A549 (cell line): ENCODE data around the gene KLHL22. TPM values are rescaled to one million over a fixed set of nuclear protein-coding genes. Genes with fewer than 3 reads are reported as not detected.

ENCODE experiments used
- ATAC-seq, 2 experiments: fragments of 200-7000 bp in 1 of 2; fragments of >200 bp in 1 of 2; cut with Nextera tagmentation in 1 of 2; cut with Tn5 transposase in 1 of 2; 3 replicates each; pipeline versions ENCODE4 v1.8.0 to v1.9.1; 2018 to 2020; ENCODE audit warnings: mild to moderate bottlenecking in 1 of 2, moderate library complexity in 1 of 2
- CTCF ChIA-PET: fragments of 300-600 bp; sonication (Branson Sonifier 250); formaldehyde crosslinking; extraction: SDS; loops from one replicate; lab custom pipeline; 2021; ENCODE audit warnings: antibody characterized with exemption, inconsistent platforms; lab: Yijun Ruan, JAX
- POLR2A ChIA-PET: fragments of 350-600 bp; formaldehyde crosslinking; extraction: SDS; loops from one replicate; lab custom pipeline; 2021; ENCODE audit warnings: antibody characterized with exemption, inconsistent platforms; lab: Yijun Ruan, JAX
- DNase-seq, 2 experiments: peaks; one replicate each; pipeline versions ENCODE4 v3.0.0 to v3.0.0-alpha.2; 2011 to 2016; ENCODE audit warnings: low read depth in 1 of 2, low spot score in 1 of 2
- FAIRE-seq: peaks from 2 replicates; lab custom pipeline; 2011; peaks lifted over from hg19 to GRCh38; lab: Jason Lieb, UNC
- H3K27ac ChIP-seq, 2 experiments: fragments of >200 bp; sonication (Bioruptor Twin); formaldehyde crosslinking; 3 replicates each; pipeline ENCODE4 v1.5.1; 2016 to 2017
- H3K4me1 ChIP-seq: fragments of >200 bp; sonication (Bioruptor Twin); formaldehyde crosslinking; 3 replicates; pipeline ENCODE4 v1.6.1; 2016
- H3K4me2 ChIP-seq: fragments of >200 bp; sonication (Bioruptor Twin); formaldehyde crosslinking; 3 replicates; pipeline ENCODE4 v1.6.1; 2016
- H3K4me3 ChIP-seq: fragments of >200 bp; sonication (Bioruptor Twin); formaldehyde crosslinking; 3 replicates; pipeline ENCODE4 v1.5.1; 2016
- H3K9me3 ChIP-seq: fragments of >200 bp; sonication (Bioruptor Twin); formaldehyde crosslinking; 3 replicates; pipeline ENCODE4 v1.6.1; 2016
- CBX2 ChIP-seq: fragments of 200-600 bp; sonication (generic); IDR thresholded peaks from 2 replicates; pipeline ENCODE4 v1.6.1; 2016; ENCODE audit warnings: low read depth, mild to moderate bottlenecking, borderline replicate concordance
- CBX8 ChIP-seq: fragments of 200-600 bp; sonication (generic); IDR thresholded peaks from 2 replicates; pipeline ENCODE4 v1.6.1; 2016
- CHD2 ChIP-seq: fragments of 150-350 bp; IDR thresholded peaks from 2 replicates; pipeline ENCODE4 v1.6.1; 2014; ENCODE audit warnings: low read length; ENCODE audit not compliant: partially characterized antibody
- CHD4 ChIP-seq: fragments of 200-600 bp; sonication (generic); IDR thresholded peaks from 2 replicates; pipeline ENCODE4 v1.6.1; 2016; ENCODE audit warnings: antibody characterized with exemption, mild to moderate bottlenecking, borderline replicate concordance
- EHF ChIP-seq: fragments of 250-450 bp; sonication (Bioruptor Pico); IDR thresholded peaks from 2 replicates; pipeline ENCODE4 v1.5.0; 2020; ENCODE audit warnings: mild to moderate bottlenecking
- EHMT2 ChIP-seq: fragments of 200-600 bp; sonication (generic); IDR thresholded peaks from 2 replicates; pipeline ENCODE4 v1.6.1; 2016; ENCODE audit warnings: antibody characterized with exemption, low read depth, mild to moderate bottlenecking, moderate library complexity
- EP300 ChIP-seq, 2 experiments: fragments of >200 bp; sonication (Bioruptor Twin); formaldehyde crosslinking; IDR thresholded peaks; 2 replicates in 1 of 2; 3 replicates in 1 of 2; pipeline ENCODE4 v1.6.1; 2016 to 2017
- FOXS1 ChIP-seq: fragments of 250-450 bp; sonication (Bioruptor Pico); IDR thresholded peaks from 2 replicates; pipeline ENCODE4 v1.5.0; 2020; ENCODE audit warnings: mild to moderate bottlenecking, moderate library complexity
- HDAC2 ChIP-seq: fragments of 200-600 bp; sonication (generic); IDR thresholded peaks from 2 replicates; pipeline ENCODE4 v1.6.1; 2016
- HOXB5 ChIP-seq: fragments of 250-450 bp; sonication (Bioruptor Pico); IDR thresholded peaks from 2 replicates; pipeline ENCODE4 v1.5.0; 2020; ENCODE audit warnings: mild to moderate bottlenecking, moderate library complexity
- JUNB ChIP-seq: fragments of >200 bp; sonication (Bioruptor Twin); formaldehyde crosslinking; IDR thresholded peaks from 2 replicates; pipeline ENCODE4 v1.6.1; 2016
- MAZ ChIP-seq: fragments of 150-350 bp; IDR thresholded peaks from 2 replicates; pipeline ENCODE4 v1.6.1; 2014; ENCODE audit warnings: antibody characterized with exemption, low read depth, low read length, borderline replicate concordance
- MYC ChIP-seq: IDR thresholded peaks from 2 replicates; pipeline ENCODE4 v1.6.1; 2012; ENCODE audit warnings: mild to moderate bottlenecking, inconsistent platforms, low read length, improper control_type of control experiment, borderline replicate concordance
- NFE2L2 ChIP-seq: fragments of 150-350 bp; conservative IDR thresholded peaks from 2 replicates; pipeline ENCODE4 v1.6.1; 2014; ENCODE audit warnings: low read length
- NPAS2 ChIP-seq: fragments of 250-450 bp; sonication (Bioruptor Pico); IDR thresholded peaks from 2 replicates; pipeline ENCODE4 v1.8.0; 2022; ENCODE audit warnings: mild to moderate bottlenecking, moderate library complexity, borderline replicate concordance
- PHF8 ChIP-seq: fragments of 200-600 bp; sonication (generic); IDR thresholded peaks from 2 replicates; pipeline ENCODE4 v1.6.1; 2016; ENCODE audit warnings: low read depth, mild to moderate bottlenecking, antibody characterized with exemption, moderate library complexity, borderline replicate concordance
- POLR2AphosphoS2 ChIP-seq: conservative IDR thresholded peaks from 2 replicates; pipeline ENCODE4 v1.6.1; 2012; ENCODE audit warnings: low read length, improper control_type of control experiment, inconsistent platforms
- RCOR1 ChIP-seq: fragments of 150-350 bp; IDR thresholded peaks from 2 replicates; pipeline ENCODE4 v1.6.1; 2014; ENCODE audit warnings: antibody characterized with exemption, low read length, low read depth
- RNF2 ChIP-seq: fragments of 200-600 bp; sonication (generic); IDR thresholded peaks from 2 replicates; pipeline ENCODE4 v1.6.1; 2016; ENCODE audit warnings: low read depth, mild to moderate bottlenecking, antibody characterized with exemption, moderate library complexity, borderline replicate concordance
- TFCP2L1 ChIP-seq: fragments of 250-450 bp; sonication (Bioruptor Pico); IDR thresholded peaks from 2 replicates; pipeline ENCODE4 v1.5.0; 2021; ENCODE audit warnings: mild to moderate bottlenecking
- TP53 ChIP-seq: fragments of 250-450 bp; sonication (Bioruptor Pico); IDR thresholded peaks from 2 replicates; pipeline ENCODE4 v1.5.0; 2021; ENCODE audit warnings: mild to moderate bottlenecking, moderate library complexity
- ZSCAN20 ChIP-seq: fragments of 250-450 bp; sonication (Bioruptor Pico); IDR thresholded peaks from 2 replicates; pipeline ENCODE4 v1.8.0; 2022; ENCODE audit warnings: mild to moderate bottlenecking, moderate library complexity
- WGBS: methylation state at CpG from one replicate; pipeline ENCODE4 v1.1.6; 2017; ENCODE audit errors: missing lambda C conversion rate; 5-methylcytosine and 5-hydroxymethylcytosine counted together
- polyA plus RNA-seq, 4 experiments: library from polyadenylated mRNA; depleted of rRNA in 3 of 4; stranded (reverse); fragments of >200 nt; fragmentation: RNase III in 1 of 4; extraction: RNeasy Plus Mini Kit Qiagen cat#74134 plus additional on column Dnase treatment in 1 of 4; gene quantifications; 2 replicates in 3 of 4; 3 replicates in 1 of 4; pipeline ENCODE4 v1.2.3, GENCODE V29; 2011 to 2017
- TF ChIP-seq, protein P1 (sequence below): fragments of 250-450 bp; sonication (Bioruptor Pico); IDR thresholded peaks from 2 replicates; pipeline ENCODE4 v1.5.0; 2020; ENCODE audit warnings: low read depth, mild to moderate bottlenecking, moderate library complexity
- TF ChIP-seq, protein P2 (sequence below): IDR thresholded peaks from 2 replicates; pipeline ENCODE4 v1.6.1; 2012
- TF ChIP-seq, protein P3 (sequence below): fragments of 150-350 bp; IDR thresholded peaks from 2 replicates; pipeline ENCODE4 v1.6.1; 2014; ENCODE audit warnings: low read depth, mild to moderate bottlenecking, low read length
- TF ChIP-seq, protein P4 (sequence below): fragments of >200 bp; sonication (Bioruptor Twin); formaldehyde crosslinking; IDR thresholded peaks from 3 replicates; pipeline ENCODE4 v1.5.1; 2016

The KLHL22 gene
- polyA plus RNA-seq, 2 of the 4 experiments (the other 2 are of a cell fraction): 11.7 TPM

DNA sequence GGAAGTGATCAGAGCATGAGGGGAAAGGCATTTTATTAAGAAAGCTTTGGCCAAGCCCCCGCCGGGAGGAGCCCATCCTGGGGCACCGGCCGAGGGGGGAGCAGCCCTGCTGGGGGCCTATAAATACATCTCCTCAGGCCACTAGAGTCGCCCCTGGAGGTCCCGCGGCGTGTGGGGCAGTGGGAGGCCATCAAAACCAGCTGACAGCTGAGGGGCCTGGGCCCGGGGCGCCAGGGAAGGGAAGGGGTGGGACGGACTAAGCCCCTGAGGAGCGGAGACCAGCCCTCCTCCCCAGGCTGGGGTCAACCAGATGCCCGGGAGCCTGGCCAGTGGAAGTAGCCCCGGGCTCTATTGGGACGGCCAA, 71.0 kb downstream of the KLHL22 start:
- Histone ChIP-seq H3K4me1 (no peaks in the 10 kb centered on the region), H3K4me3 (no peak overlapping the region), H3K27ac (no peak overlapping the region), H3K9me3 (no peaks in the 10 kb centered on the region), H3K4me2 (no peak overlapping the region)
- FAIRE-seq: no peak
- TF ChIP-seq EHMT2 (no peak), TP53 (CRISPR knock-in tag) (no peak), CBX8 (no peak), RNF2 (no peak), PHF8 (no peak), NFE2L2 (no peak), RCOR1 (no peak), EHF (CRISPR knock-in tag) (no peak), CHD2 (no peak), TFCP2L1 (CRISPR knock-in tag) (no peak), ZSCAN20 (CRISPR knock-in tag) (no peak), POLR2AphosphoS2 (no peak), CHD4 (no peak), JUNB (no peak), EP300 (IDR thresholded peaks at IDR 0.05) (no peak), HDAC2 (no peak)
- TF ChIP-seq, protein P1, sequence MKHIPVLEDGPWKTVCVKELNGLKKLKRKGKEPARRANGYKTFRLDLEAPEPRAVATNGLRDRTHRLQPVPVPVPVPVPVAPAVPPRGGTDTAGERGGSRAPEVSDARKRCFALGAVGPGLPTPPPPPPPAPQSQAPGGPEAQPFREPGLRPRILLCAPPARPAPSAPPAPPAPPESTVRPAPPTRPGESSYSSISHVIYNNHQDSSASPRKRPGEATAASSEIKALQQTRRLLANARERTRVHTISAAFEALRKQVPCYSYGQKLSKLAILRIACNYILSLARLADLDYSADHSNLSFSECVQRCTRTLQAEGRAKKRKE (CRISPR knock-in tag): no peak
- TF ChIP-seq, protein P2, sequence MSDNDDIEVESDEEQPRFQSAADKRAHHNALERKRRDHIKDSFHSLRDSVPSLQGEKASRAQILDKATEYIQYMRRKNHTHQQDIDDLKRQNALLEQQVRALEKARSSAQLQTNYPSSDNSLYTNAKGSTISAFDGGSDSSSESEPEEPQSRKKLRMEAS: no peak
- WGBS: 86% methylated on average over 6 of the region's 15 CpGs
- no peak for ATAC-seq
- POLR2A ChIA-PET: no interaction called here
- no peak for DNase-seq
- CTCF ChIA-PET: interaction anchor here (1.0 kb wide), 1 partner anchor 141 kb away, joined by 3 read pairs; no protein-coding TSS in a partner anchor

DNA sequence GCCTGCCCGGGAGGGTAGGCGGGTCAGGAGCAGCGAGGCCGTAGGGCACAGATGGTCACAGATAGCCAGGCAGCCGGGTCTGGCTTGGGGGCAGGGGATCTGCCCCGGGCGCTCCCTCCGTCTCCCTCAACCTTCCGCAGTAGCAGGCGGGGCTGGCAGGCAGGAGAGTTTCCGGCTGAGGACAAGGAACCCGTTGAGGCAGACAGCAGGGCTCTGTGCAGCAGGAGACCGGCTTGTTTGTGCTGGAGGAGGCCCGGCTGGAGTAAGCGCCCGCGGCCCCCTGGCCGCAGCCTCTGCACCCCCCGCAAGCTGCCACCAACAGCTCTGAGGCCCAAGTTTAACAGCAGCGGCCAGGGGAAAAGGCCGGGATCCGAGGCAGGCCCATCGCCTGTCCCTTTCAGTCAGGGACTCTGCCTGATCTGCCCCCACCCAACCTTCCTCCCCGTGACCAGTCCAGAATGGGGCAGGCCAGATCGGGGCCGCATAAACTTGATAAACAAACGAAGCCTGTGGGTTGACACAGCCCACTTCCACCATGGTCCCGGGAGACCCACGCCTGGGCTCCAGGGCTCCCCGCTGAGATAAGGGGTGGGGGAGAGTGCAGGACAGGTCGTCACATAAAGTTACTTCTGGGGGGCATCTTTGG, 71.6 kb downstream of the KLHL22 start:
- ATAC-seq: no peak
- DNase-seq: no peak
- ChIA-PET CTCF (interaction anchor here (1.0 to 1.1 kb wide), 2 partner anchors 30 to 141 kb away, joined by 3 to 4 read pairs; no protein-coding TSS in a partner anchor), POLR2A (no interaction called here)
- Histone ChIP-seq H3K4me1 (no peaks in the 10 kb centered on the region), H3K9me3 (no peaks in the 10 kb centered on the region), H3K4me3 (no peak overlapping the region), H3K27ac (no peak overlapping the region), H3K4me2 (no peak overlapping the region)
- WGBS: 88% methylated on average over 22 of the region's 31 CpGs
- no peak for FAIRE-seq
- TF ChIP-seq HDAC2 (no peak), CBX2 (no peak), MAZ (no peak), RCOR1 (no peak), HOXB5 (no peak), MYC (no peak), RNF2 (no peak), EHMT2 (no peak), FOXS1 (CRISPR knock-in tag) (no peak), NPAS2 (CRISPR knock-in tag) (no peak)
- TF ChIP-seq, protein P3, sequence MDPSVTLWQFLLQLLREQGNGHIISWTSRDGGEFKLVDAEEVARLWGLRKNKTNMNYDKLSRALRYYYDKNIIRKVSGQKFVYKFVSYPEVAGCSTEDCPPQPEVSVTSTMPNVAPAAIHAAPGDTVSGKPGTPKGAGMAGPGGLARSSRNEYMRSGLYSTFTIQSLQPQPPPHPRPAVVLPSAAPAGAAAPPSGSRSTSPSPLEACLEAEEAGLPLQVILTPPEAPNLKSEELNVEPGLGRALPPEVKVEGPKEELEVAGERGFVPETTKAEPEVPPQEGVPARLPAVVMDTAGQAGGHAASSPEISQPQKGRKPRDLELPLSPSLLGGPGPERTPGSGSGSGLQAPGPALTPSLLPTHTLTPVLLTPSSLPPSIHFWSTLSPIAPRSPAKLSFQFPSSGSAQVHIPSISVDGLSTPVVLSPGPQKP: no peak
- TF ChIP-seq, protein P4, sequence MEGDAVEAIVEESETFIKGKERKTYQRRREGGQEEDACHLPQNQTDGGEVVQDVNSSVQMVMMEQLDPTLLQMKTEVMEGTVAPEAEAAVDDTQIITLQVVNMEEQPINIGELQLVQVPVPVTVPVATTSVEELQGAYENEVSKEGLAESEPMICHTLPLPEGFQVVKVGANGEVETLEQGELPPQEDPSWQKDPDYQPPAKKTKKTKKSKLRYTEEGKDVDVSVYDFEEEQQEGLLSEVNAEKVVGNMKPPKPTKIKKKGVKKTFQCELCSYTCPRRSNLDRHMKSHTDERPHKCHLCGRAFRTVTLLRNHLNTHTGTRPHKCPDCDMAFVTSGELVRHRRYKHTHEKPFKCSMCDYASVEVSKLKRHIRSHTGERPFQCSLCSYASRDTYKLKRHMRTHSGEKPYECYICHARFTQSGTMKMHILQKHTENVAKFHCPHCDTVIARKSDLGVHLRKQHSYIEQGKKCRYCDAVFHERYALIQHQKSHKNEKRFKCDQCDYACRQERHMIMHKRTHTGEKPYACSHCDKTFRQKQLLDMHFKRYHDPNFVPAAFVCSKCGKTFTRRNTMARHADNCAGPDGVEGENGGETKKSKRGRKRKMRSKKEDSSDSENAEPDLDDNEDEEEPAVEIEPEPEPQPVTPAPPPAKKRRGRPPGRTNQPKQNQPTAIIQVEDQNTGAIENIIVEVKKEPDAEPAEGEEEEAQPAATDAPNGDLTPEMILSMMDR: no peak
